Duodenal mucosa (tissue), 2 donors: ENCODE data around the gene SIK1.

Experiments
- H3K27ac ChIP-seq: one replicate; pipeline ENCODE4 v1.7.0; 2013; ENCODE audit warnings: low read depth, low read length
- H3K27me3 ChIP-seq, 2 donors: one replicate each; pipeline ENCODE4 v1.7.0; 2013; ENCODE audit warnings: low read length in 2 of 2, control low read depth in 1 of 2; ENCODE audit not compliant: insufficient read depth in 2 of 2, control insufficient read depth in 1 of 2
- H3K36me3 ChIP-seq, 2 donors: one replicate each; pipeline ENCODE4 v1.7.0; 2013; ENCODE audit warnings: low read length in 2 of 2, control low read depth in 1 of 2; ENCODE audit not compliant: insufficient read depth in 2 of 2, control insufficient read depth in 1 of 2
- H3K4me1 ChIP-seq, 2 donors: one replicate each; pipeline ENCODE4 v1.7.0; 2013; ENCODE audit warnings: low read length in 2 of 2, control low read depth in 1 of 2; ENCODE audit not compliant: insufficient read depth in 2 of 2, control insufficient read depth in 1 of 2
- H3K4me3 ChIP-seq, 2 donors: one replicate each; pipeline ENCODE4 v1.7.0; 2013; ENCODE audit warnings: low read length in 2 of 2, low read depth in 1 of 2
- H3K9ac ChIP-seq, 2 donors: one replicate each; pipeline ENCODE4 v1.7.0; 2013; ENCODE audit warnings: low read length in 2 of 2, low read depth in 1 of 2
- H3K9me3 ChIP-seq, 2 donors: one replicate each; pipeline ENCODE4 v1.7.0; 2013; ENCODE audit warnings: low read length in 2 of 2, control low read depth in 1 of 2; ENCODE audit not compliant: control insufficient read depth in 1 of 2

The SIK1 gene

DNA sequence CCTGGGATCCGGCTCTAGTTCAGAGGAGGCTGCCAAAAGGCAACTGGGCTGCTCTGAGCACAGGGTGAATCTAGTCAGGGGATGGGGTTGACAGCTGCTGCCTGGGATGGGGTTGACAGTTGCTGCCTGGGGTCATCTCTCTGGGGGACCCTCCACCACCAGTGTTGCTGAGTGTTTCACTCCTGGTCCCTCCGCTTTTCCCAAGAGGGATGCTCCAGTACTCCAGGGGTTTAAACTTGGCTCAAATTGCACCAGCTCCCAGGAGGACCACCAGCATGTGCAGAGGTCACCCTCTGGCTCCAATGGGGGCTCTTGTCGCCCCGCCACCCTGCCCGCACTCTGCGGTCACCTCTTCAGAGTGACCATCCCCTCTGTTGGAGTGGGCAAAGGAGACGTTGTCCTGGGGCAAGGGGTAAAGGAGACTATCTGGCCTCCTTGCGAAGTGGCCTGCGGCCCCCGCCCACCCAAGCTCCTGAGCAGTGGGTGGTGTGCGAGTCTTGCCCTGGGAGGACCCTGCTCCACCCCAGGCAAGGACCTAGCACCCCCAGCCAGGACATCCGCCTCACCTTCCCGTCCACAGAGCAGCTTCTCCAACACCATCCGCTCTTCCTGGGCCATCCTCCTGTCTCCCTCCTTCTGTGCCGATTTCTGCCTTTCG, 52.6 kb downstream of the SIK1 start:
- Histone ChIP-seq H3K4me3 (no peak overlapping the region), H3K9me3 (no peaks in the 10 kb centered on the region), H3K4me1 (no peaks in the 10 kb centered on the region), H3K9ac (no peak overlapping the region), H3K27me3 (no peaks in the 10 kb centered on the region), H3K27ac (no peak overlapping the region), H3K36me3 (no peaks in the 10 kb centered on the region)

DNA sequence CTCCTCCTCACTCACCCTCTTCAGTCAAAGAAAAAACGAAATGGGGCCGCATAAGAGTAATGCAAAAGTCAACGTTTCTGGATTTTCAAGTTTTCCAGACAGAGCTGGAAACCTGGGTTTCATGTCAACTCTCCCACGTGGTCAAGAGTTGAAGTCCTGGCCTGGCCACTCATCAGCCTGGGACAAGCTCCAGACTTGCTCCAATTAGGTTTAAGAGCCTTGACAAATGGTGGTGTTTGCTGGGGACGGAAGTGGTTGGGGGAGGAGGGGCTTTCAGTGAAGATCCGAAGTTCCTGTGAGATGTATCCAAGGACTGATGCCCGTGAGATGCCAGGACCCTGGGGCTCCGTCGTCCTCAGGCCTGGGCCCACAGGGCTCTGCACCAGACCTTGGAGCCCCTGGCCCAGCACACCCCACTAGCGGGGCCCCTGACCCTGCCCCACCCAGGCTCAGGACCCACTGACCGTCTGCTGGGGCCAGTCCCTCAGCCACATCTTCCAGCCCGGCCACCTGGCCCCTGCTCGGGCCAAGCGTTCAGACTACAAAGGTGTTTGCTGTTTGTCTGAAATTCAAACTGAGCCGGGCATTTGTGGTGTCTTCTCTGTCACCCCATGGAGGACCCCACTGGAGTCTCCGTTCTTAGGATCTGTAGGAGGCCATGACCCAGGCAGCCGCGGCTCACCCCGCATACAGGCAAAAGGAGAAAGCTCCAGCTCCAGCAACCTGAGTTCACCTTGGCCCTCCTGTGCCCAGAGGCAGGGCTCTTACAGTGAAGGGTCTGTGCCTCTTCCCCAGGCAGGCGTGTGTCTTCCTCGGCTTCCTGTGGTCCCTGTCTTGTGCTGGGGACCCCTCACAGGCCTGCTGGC, 53.3 kb downstream of the SIK1 start:
- H3K9me3 ChIP-seq = no peaks in the 10 kb centered on the region
- H3K9ac ChIP-seq = no peak overlapping the region
- no peak overlapping the region for H3K27ac ChIP-seq
- no peaks in the 10 kb centered on the region for H3K27me3 ChIP-seq
- no peaks in the 10 kb centered on the region for H3K36me3 ChIP-seq
- no peak overlapping the region for H3K4me3 ChIP-seq
- no peaks in the 10 kb centered on the region for H3K4me1 ChIP-seq

DNA sequence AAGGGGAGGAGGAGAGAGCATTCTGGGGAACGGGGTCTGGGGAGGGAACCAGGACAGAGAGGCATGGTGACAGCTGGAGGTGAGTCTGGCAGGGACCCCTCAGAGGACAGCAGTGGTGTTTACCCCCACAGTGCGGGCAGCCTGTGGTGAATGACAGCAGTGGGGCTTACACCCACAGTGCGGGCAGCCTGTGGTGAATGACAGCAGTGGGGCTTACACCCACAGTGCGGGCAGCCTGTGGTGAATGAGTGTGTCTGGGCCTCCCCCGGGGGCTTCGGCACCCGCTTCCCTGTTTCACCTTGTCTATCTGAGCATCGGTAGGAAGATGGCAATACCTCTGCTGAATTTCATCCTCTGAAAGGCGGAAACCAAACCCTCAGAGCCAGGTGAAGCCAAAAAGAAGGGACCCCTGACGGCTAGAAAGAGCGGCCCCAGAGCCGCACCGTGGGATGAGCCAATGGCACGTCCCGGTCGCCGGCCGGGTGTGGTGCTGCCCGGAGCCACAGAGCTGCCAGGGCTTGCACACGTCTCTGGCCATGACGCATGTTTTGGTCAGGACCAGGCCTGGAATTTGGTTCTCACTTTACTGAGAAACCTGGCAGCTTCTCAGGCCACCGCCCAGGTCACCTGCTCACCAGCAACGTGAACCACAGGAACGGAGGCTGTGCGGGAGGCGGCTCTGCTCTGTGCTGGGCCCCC, 54.1 kb downstream of the SIK1 start:
- Histone ChIP-seq H3K9ac (no peak overlapping the region), H3K4me1 (no peaks in the 10 kb centered on the region), H3K9me3 (no peaks in the 10 kb centered on the region), H3K27ac (no peak overlapping the region), H3K27me3 (no peaks in the 10 kb centered on the region), H3K36me3 (no peaks in the 10 kb centered on the region), H3K4me3 (no peak overlapping the region)

DNA sequence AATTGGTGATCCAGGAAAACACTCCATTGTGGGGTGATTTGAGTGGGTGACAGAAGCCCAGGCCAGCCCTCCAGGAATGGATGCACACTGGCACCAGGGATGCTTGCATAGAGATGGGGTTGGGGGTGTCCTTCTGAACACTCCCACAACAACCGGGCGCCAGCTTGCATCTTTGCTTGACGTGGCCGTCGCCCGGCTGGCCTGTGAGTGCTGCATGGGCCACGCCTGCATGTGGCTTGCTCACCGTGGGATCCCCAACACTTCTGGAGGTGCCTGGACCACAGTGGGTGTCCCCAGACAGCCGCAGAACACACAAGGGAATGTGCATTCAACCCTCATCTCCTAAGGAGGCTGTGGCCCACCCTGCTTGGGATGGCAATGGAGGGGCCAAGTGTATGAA, 55.1 kb downstream of the SIK1 start:
- H3K27me3 ChIP-seq = no peaks in the 10 kb centered on the region
- no peak overlapping the region for H3K27ac ChIP-seq
- no peaks in the 10 kb centered on the region for H3K9me3 ChIP-seq
- H3K36me3 ChIP-seq = no peaks in the 10 kb centered on the region
- H3K4me3 ChIP-seq = no peak overlapping the region
- H3K9ac ChIP-seq = no peak overlapping the region
- no peaks in the 10 kb centered on the region for H3K4me1 ChIP-seq

DNA sequence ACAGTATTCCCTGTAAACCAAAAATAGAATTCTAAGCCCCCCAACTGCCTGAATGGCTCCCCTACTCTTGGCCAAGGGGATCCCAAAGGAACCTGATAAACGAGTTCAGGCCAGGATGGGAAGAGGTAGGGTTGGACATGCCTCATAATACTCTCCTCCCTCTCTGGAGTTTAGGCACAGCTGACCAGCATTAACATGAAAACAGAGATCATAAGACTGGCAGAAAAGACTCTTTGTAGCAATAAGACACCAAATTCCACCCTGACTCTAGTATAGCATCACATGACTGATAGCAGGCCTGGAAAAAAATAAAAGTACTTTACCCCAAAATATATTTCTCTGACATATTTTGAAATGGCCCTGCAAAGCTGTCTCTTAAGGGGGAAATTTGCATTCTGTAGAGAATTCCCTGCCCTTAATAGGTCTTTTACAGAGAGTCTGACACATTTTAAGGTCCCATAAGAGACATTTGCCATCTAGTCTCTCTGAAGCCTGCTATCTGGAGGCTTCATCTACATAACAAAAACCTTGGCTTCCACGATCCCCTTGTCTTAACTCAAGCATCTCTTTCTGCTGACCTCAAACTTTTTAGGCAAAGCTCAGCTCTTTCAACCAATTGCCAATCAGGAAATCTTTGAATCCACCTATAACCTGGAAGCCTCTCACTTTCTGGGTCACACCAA, 55.9 kb downstream of the SIK1 start:
- Histone ChIP-seq H3K4me1 (no peaks in the 10 kb centered on the region), H3K4me3 (no peak overlapping the region), H3K27ac (no peak overlapping the region), H3K27me3 (no peaks in the 10 kb centered on the region), H3K9me3 (no peaks in the 10 kb centered on the region), H3K36me3 (no peaks in the 10 kb centered on the region), H3K9ac (no peak overlapping the region)

DNA sequence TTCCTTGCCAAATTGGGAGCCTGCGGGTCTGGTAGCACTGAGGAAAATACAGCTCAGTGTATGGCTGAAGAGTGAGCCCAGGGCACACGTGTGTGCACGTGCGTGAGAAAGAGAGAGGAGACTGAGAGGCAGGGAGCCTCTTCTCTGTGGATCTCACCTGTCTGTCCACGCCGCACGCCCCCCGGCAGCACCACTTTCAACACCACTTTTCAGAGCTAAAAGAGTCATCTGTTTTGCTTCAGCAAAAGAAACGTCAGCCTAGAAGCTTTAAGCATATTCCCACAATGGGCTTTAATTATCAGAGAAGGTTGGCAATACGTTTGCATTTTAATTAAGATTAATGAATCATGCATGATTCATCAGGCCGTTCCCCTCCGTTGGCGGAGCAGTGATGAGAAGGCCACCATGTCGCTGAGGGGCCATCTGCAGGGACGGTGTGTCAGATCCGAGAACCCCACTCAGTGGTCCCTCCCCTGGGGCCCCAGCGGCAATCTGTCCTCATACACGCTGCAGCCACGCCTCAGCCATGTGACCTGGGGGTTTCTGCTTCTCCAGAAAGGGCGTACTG, 56.8 kb downstream of the SIK1 start:
- no peak overlapping the region for H3K9ac ChIP-seq
- no peak overlapping the region for H3K4me3 ChIP-seq
- H3K4me1 ChIP-seq = no peaks in the 10 kb centered on the region
- no peaks in the 10 kb centered on the region for H3K36me3 ChIP-seq
- no peaks in the 10 kb centered on the region for H3K27me3 ChIP-seq
- H3K27ac ChIP-seq = no peak overlapping the region
- no peaks in the 10 kb centered on the region for H3K9me3 ChIP-seq

DNA sequence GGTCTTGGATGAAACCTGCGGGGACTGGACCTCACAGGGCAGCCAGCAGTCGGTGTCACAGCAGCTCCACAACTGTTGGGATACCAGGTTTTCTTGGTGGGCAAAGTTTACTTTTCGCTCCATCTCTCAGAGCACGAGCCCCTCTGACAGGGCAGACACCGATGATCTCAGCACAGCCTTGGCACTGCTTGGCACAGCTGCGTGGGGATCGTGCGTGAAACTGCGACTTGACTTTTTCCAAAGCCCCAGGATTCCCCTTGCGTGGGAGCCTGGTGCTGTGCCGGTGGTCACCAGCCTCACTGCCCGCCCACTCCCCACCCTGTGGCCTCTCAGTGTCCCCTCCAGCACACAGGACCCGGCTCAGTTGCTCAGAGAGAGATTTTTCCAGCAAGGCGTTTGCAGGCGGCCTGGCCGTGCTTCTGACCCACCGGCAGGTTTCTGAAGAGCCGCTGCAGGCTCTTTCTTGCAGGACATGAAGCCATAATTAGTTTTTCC, 57.3 kb downstream of the SIK1 start:
- H3K27ac ChIP-seq = no peak overlapping the region
- H3K9ac ChIP-seq = no peak overlapping the region
- H3K4me3 ChIP-seq = no peak overlapping the region
- no peaks in the 10 kb centered on the region for H3K36me3 ChIP-seq
- no peaks in the 10 kb centered on the region for H3K27me3 ChIP-seq
- H3K4me1 ChIP-seq = no peaks in the 10 kb centered on the region
- no peaks in the 10 kb centered on the region for H3K9me3 ChIP-seq

DNA sequence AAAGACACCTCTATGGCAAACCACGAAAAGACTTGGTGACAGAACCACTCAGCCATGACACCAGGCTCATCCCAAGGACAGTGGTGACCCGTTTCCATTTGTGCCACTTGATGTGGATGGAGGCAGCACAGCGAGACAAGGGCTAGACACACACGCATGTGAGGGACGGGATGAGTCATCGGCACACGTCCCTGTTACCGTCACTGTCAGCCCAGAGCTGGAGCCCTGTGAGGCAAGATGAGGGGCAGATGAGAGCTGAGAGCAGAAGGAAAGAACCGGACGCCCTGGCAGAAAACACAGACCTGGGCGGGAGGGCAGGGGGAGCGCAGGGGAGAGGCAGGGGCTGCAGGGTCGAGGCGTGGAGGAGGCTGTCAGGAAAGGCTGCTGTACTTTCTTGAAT, 57.8 kb downstream of the SIK1 start:
- Histone ChIP-seq H3K27ac (no peak overlapping the region), H3K4me1 (no peaks in the 10 kb centered on the region), H3K27me3 (no peaks in the 10 kb centered on the region), H3K9ac (no peak overlapping the region), H3K9me3 (no peaks in the 10 kb centered on the region), H3K4me3 (no peak overlapping the region), H3K36me3 (no peaks in the 10 kb centered on the region)

DNA sequence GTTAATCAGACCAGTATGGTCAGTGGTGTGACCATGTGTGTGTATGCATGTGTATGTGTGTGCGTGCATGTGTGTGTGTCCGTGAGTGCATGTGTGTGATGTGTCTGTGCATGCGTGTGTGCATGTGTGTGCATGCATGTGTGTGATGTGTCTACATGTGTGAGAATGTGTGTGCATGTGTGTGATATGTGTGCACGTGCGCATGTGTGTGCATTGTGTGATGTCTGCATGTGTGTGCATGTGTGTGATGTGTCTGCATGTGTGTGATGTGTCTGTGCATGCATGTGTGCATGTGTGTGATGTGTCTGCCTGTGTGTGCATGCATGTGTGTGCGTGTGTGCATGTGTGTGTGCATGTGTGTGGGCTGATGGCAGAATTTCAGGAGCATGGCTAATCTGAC, 58.2 kb downstream of the SIK1 start:
- Histone ChIP-seq H3K36me3 (no peaks in the 10 kb centered on the region), H3K27me3 (no peaks in the 10 kb centered on the region), H3K27ac (no peak overlapping the region), H3K9ac (no peak overlapping the region), H3K4me3 (no peak overlapping the region), H3K9me3 (no peaks in the 10 kb centered on the region), H3K4me1 (peaks cover 0 to under 1% of the 10 kb centered on the region in 2 donors)
